RPMI7951 (cell line): ENCODE results near the gene MBD3L1. TPM values are rescaled to one million over a fixed set of nuclear protein-coding genes. Genes with fewer than 3 reads are reported as not detected.

Source experiments
- DNase-seq: peaks from one replicate; pipeline ENCODE4 v3.0.0-alpha.2; 2012; ENCODE audit warnings: low read depth
- total RNA-seq: library from RNA; depleted of rRNA; stranded (reverse); fragments of >200 nt; shearing (Covaris generic); gene quantifications from 2 replicates; pipeline ENCODE4 v1.2.3, GENCODE V29; 2014; rRNA removed

MBD3L1 gene
- total RNA-seq, 1 experiment from 2014 or later = not detected

DNA sequence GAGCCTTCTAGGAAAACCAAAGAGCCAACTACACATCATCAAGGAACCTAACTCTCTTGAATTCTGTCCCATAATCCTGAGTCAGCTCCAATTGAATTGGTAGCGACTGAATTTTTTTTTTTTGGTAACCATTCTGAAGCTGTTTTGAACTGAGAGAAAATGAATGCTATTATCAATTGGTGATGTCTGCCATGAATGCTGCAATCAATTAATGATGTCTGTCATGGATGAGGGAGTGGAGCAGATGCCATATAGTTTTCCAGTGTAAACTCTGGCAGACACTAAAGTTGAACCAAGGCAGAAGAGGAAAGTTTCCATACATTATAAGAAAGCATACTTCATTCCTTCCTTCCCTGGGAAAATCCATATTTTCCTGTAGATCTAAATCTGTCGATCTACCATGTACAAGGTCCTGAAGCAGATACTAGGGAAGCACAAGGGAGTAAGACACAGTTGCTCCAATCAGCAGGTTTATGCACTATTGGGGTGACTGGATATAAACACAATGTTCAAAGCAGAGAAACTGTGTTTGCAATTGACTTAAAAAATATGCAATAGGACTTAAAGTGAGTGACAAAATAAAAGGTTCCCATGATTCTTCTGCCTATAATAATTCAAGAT, 48.8 kb downstream of the MBD3L1 start:
- no peak for DNase-seq

DNA sequence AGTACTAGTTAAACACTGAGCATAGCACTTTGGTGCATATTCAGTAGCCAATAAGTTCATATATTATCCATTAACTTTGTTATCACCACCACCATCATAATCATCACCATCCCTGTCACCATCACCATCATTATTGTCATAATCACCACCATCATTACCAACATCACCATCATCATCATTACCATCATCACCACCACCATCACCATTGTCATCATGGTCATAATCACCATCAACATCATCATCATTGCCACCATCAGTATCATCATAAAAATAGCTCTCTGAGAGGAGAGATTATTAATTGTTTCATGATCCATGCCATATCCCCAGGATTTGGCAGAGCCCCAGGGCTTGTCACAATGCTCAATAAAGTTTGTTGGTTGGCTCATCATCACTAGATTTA, 49.3 kb downstream of the MBD3L1 start:
- no peak for DNase-seq

DNA sequence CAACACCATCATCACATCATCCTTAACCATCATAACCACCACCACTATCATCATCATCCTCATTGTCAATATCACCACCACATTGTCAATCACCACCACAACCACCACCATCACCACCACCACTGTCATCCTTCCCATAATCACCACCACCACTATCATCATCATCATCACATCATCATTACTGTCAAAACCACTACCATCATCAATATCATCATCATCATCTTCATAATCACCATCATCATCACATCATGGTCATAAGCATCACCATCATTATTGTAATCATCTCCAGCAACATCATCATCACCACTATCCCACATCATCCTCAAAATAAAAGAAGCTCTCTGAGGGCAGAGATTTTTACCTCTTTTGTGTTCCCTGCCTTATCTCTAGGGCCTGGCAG, 52.2 kb downstream of the MBD3L1 start:
- no peak for DNase-seq

GRCh38 chr19:8887364-8887763, 55.2 kb downstream of the MBD3L1 start:
- no peak for DNase-seq

DNA sequence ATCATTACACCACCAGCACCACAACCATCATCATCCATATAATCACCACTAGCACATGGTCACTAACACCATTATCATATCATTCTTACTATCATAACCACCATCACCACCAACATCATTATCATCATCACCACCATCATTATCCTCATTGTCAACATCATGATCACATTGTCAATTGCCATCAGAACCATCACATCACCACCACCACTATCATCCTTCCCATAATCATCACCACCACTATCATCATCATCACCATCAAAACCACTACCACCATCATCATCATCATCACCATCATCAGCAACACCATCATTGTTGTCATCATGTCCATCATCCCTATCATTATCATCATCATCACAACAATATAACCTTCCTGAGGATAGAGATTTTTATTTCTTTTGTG, 58.1 kb downstream of the MBD3L1 start:
- no peak for DNase-seq

Other genes with a start within 250 kb of the MBD3L1 start
- gene ADAMTS10, start 221.7 kb upstream of the MBD3L1 start, total RNA-seq = not detected in 2 replicates
- gene NFILZ, start 201.7 kb upstream of the MBD3L1 start, total RNA-seq = not detected in 2 replicates
- gene ACTL9, start 133.6 kb upstream of the MBD3L1 start, total RNA-seq = not detected in 2 replicates
- not detected in 2 replicates for gene OR2Z1, start 110.7 kb upstream of the MBD3L1 start, total RNA-seq
- 10.6 and 17.7 TPM in 2 replicates for gene ZNF558, start 73 bp upstream of the MBD3L1 start, total RNA-seq
- gene MUC16, start 178.0 kb downstream of the MBD3L1 start, total RNA-seq = not detected in 2 replicates